Transverse colon (tissue), 4 donors: ENCODE data around the gene CACFD1. TPM values are rescaled to one million over a fixed set of nuclear protein-coding genes. Genes with fewer than 3 reads are reported as not detected.

Source experiments
- DNase-seq: peaks from one replicate; pipeline ENCODE4 v3.0.0-alpha.2; 2019
- H3K27ac ChIP-seq, 4 donors: fragments of 200-600 bp; sonication (generic); 2 replicates each; pipeline ENCODE4 v1.5.1; 2016 to 2018; ENCODE audit warnings: inconsistent platforms in 4 of 4
- H3K27me3 ChIP-seq: fragments of 200-600 bp; sonication (generic); 2 replicates; pipeline ENCODE4 v1.5.1; 2017; ENCODE audit warnings: inconsistent platforms
- H3K36me3 ChIP-seq, 4 donors: fragments of 200-600 bp; sonication (generic); 2 replicates each; pipeline ENCODE4 v1.5.1; 2017 to 2019; ENCODE audit warnings: inconsistent platforms in 4 of 4
- H3K4me1 ChIP-seq, 4 donors: fragments of 200-600 bp; sonication (generic); 2 replicates each; pipeline ENCODE4 v1.5.1; 2017 to 2020; ENCODE audit warnings: inconsistent platforms in 4 of 4
- H3K4me3 ChIP-seq, 4 donors: fragments of 200-600 bp; sonication (generic); 1 replicate in 1 of 4; 2 replicates in 3 of 4; pipeline versions ENCODE4 v1.5.1 to v1.6.1; 2017 to 2019; ENCODE audit warnings: inconsistent platforms in 4 of 4
- H3K9me3 ChIP-seq, 2 donors: fragments of 200-600 bp; sonication (generic); 2 replicates each; pipeline ENCODE4 v1.5.1; 2017 to 2019; ENCODE audit warnings: inconsistent platforms in 2 of 2
- EP300 ChIP-seq: sonication (generic); formaldehyde crosslinking; IDR thresholded peaks from one replicate; pipeline ENCODE4 v1.6.1; 2017; ENCODE audit warnings: antibody characterized with exemption, low read depth
- POLR2A ChIP-seq: fragments of 450-650 bp; IDR thresholded peaks from one replicate; pipeline ENCODE4 v1.6.1; 2016; ENCODE audit warnings: antibody characterized with exemption, mild to moderate bottlenecking, moderate library complexity
- POLR2AphosphoS5 ChIP-seq, 3 donors: sonication (generic); formaldehyde crosslinking; IDR thresholded peaks; one replicate each; pipeline ENCODE4 v1.6.1; 2016; ENCODE audit warnings: antibody characterized with exemption in 3 of 3
- WGBS, 2 donors: methylation state at CpG; one replicate each; pipeline ENCODE4 v1.1.5; 2018; ENCODE audit warnings: low coverage in 1 of 2; 5-methylcytosine and 5-hydroxymethylcytosine counted together
- in situ Hi-C, 4 donors: fragments of 200-750 bp; cut with MboI; loops; one replicate each; pipeline versions ENCODE4 v1.15.0 to v1.15.1; 2017; ENCODE audit warnings: low sequenced_read_pairs in 3 of 4, low pct_ligation_motif_present in 1 of 4, low pct_unique_long_range_greater_than_20kb in 1 of 4
- intact Hi-C: fragments of 100-400 bp; cut with DNase I; formaldehyde crosslinking; loops from one replicate; pipeline ENCODE4 v1.15.1; 2023; ENCODE audit warnings: low total_unique reads
- total RNA-seq, 4 donors: library from RNA; depleted of rRNA; stranded (reverse); fragments of >200 nt; gene quantifications; one replicate each; pipeline ENCODE4 v1.1.0, GENCODE V29; 2016
- TF ChIP-seq, protein P1 (sequence below), 5 experiments: fragments of 200-600 bp in 3 of 5; fragments of 450-650 bp in 2 of 5; sonication (generic) in 3 of 5; IDR thresholded peaks; 1 replicate in 2 of 5; 2 replicates in 3 of 5; pipeline ENCODE4 v1.5.1; 2016 to 2017; ENCODE audit warnings: antibody characterized with exemption in 5 of 5, inconsistent platforms in 3 of 5, mild to moderate bottlenecking in 2 of 5, moderate library complexity in 1 of 5

Gene CACFD1
- total RNA-seq, 4 donors from 2014 or later: 44.6 to 153 (median 80.0) TPM

DNA sequence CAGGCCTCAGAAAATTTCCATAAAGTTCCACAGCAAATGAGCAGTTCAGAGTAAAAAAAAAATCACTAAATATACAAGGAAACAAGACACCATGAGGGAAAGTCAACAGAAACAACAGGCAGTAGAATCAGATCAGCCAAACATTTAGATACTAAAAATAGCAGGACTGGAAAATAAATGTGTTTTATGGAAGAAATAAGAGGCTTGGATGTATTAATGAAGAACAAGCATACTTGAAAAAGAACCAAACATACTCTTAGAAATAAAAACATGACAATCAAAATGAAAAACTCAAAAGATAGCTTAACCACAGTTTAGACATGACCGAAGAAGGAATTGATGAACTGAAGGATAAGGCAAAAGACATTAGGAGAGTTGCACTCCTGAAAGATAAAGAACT, 42.3 kb downstream of the CACFD1 start:
- no peak for TF ChIP-seq POLR2A
- TF ChIP-seq EP300: no peak
- TF ChIP-seq, protein P1, sequence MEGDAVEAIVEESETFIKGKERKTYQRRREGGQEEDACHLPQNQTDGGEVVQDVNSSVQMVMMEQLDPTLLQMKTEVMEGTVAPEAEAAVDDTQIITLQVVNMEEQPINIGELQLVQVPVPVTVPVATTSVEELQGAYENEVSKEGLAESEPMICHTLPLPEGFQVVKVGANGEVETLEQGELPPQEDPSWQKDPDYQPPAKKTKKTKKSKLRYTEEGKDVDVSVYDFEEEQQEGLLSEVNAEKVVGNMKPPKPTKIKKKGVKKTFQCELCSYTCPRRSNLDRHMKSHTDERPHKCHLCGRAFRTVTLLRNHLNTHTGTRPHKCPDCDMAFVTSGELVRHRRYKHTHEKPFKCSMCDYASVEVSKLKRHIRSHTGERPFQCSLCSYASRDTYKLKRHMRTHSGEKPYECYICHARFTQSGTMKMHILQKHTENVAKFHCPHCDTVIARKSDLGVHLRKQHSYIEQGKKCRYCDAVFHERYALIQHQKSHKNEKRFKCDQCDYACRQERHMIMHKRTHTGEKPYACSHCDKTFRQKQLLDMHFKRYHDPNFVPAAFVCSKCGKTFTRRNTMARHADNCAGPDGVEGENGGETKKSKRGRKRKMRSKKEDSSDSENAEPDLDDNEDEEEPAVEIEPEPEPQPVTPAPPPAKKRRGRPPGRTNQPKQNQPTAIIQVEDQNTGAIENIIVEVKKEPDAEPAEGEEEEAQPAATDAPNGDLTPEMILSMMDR (IDR thresholded peaks at IDR 0.05): no peak
- no peak for TF ChIP-seq POLR2AphosphoS5 (IDR thresholded peaks at IDR 0.05)

DNA sequence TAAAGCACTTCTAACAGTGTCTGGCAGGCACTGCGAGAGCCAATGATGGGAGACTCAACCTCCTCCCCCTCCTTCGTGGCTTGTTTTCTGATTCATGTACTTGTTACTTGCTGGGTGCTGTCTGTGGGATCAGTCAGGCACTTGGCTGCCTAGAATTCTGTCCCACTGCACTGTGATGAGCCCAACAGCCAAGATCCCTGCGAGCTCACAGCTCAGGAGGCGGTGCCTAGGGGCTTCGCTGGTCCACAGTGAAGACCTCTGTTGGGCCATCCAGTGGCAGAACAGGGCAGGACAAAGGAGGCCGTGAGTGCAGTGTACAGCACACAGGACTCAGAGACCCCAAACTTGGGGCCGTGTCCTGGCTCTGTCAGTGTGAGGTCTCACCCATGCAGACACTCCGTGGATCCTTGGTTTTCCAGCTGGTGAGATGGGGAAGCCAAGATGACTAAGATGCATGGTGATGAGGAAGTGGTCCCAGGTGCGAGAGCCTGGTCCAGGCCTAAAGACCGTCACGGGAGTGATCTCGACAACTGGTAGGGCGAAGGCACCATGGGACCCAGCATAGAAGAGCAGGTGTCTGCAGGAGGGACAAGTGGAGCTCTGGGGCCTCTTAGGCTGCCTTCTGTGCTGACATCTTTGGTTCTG, 45.5 kb downstream of the CACFD1 start:
- intact Hi-C loops: no loop called here
- TF ChIP-seq, protein P1 (IDR thresholded peaks at IDR 0.05): no peak
- TF ChIP-seq POLR2A (no peak), POLR2AphosphoS5 (IDR thresholded peaks at IDR 0.05) (no peak), EP300 (no peak)
- Histone ChIP-seq H3K9me3 (peaks cover 12 to 14% of the 10 kb centered on the region in 2 donors), H3K27me3 (peaks cover 7% of the 10 kb centered on the region), H3K4me1 (peaks cover 12 to 16% (median 13%) of the 10 kb centered on the region in 4 donors), H3K27ac (peak overlapping the region in 2 of 4 donors; percentile 29 to 34), H3K36me3 (no peaks in the 10 kb centered on the region), H3K4me3 (no peak overlapping the region)
- 86% methylated on average over 13 of the region's 13 CpGs; no CpG with 5 or more reads in 1 of the 2 donors for WGBS, 2 donors
- DNase-seq: no peak
- in situ Hi-C loops: no loop called here

More for the DNA sequence above, 42.3 kb downstream of the CACFD1 start:
- no peaks in the 10 kb centered on the region for H3K36me3 ChIP-seq
- peaks cover 12 to 14% of the 10 kb centered on the region in 2 donors for H3K9me3 ChIP-seq
- in situ Hi-C loops: no loop called here
- 92 to 93% methylated on average over 1 of the region's 1 CpG for WGBS, 2 donors
- DNase-seq: no peak
- H3K27ac ChIP-seq: no peak overlapping the region
- intact Hi-C loops: no loop called here
- peaks cover 1% of the 10 kb centered on the region for H3K27me3 ChIP-seq
- no peak overlapping the region for H3K4me3 ChIP-seq
- peaks cover 0 to 12% (median 0%) of the 10 kb centered on the region in 4 donors for H3K4me1 ChIP-seq

DNA sequence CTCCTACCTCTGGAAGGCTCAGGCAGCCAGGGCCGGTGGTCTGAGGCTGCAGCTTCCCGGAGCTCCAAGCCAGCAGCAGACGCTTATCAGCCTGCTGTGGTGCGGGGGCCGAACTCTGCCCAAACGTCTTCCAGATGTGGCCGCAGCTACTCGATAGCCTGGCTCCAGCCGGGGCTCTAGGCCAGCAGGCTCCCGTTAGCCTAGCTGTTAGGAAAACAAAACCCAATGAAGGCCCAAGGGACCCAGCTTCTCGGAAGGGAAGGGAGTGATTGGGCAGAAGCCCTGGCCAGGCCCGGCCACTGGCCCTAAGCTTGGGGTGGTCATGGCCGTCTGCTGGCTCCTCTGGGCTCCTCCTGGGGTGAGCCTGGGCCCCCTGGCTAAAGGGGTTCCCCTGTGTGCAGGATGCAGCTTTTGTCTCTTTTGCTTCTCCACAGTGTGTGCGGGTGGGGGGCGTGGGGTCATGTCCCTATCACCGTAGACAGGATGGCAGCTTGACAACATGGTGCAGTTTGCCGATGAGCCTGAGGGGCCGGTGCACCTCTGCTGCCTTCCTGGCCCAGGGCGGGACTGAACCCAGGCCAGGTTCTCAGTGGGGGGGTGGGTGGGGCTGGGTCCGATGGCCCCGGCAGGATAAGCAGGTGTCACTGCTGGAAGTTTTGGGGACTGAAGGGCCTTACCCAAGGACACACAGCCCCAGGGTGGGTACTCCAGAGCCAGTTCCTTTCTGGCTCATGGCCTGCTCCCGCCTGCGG, 46.3 kb downstream of the CACFD1 start:
- DNase-seq: no peak
- no peak overlapping the region for H3K4me3 ChIP-seq
- WGBS, 2 donors: 79% methylated on average over 15 of the region's 23 CpGs; no CpG with 5 or more reads in 1 of the 2 donors
- peaks cover 7% of the 10 kb centered on the region for H3K27me3 ChIP-seq
- H3K27ac ChIP-seq: peak overlapping the region in 3 of 4 donors; percentile 29 to 51 (median 34)
- intact Hi-C loops: no loop called here
- H3K4me1 ChIP-seq: peaks cover 12 to 16% (median 13%) of the 10 kb centered on the region in 4 donors
- H3K9me3 ChIP-seq: peaks cover 12 to 14% of the 10 kb centered on the region in 2 donors
- H3K36me3 ChIP-seq: no peaks in the 10 kb centered on the region
- TF ChIP-seq EP300 (no peak), POLR2AphosphoS5 (IDR thresholded peaks at IDR 0.05) (no peak), POLR2A (no peak)
- TF ChIP-seq, protein P1 (IDR thresholded peaks at IDR 0.05): no peak
- in situ Hi-C loops: no loop called here

DNA sequence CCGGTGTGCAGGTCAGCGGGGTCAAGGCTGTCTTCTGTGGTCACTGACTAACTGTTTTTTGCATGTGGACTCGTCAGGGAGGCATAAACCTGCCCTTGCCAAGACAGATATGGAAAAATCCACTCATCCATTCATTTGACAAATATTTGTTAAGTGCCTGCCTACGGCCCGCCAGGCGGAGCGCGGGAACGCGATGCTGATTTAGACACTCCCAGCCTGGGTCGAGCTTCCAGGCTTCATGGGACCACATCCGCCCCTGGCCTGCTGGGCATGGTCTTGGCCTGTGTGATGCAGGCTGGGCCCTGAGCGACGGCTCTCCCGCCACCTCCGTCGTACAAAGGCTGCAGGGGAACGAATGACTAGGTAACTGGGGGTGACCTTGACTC, 46.9 kb downstream of the CACFD1 start:
- H3K9me3 ChIP-seq: peaks cover 9 to 11% of the 10 kb centered on the region in 2 donors
- intact Hi-C loops (no loop called here), in situ Hi-C loops (no loop called here)
- 51% methylated on average over 18 of the region's 18 CpGs; no CpG with 5 or more reads in 1 of the 2 donors for WGBS, 2 donors
- no peak overlapping the region for H3K4me3 ChIP-seq
- DNase-seq: no peak
- TF ChIP-seq POLR2AphosphoS5 (IDR thresholded peaks at IDR 0.05): peak in 1 of 3 donors; percentile 7
- TF ChIP-seq, protein P1 (IDR thresholded peaks at IDR 0.05): no peak
- H3K27ac ChIP-seq: peak overlapping the region in 1 of 4 donors; percentile 29
- peaks cover 7% of the 10 kb centered on the region for H3K27me3 ChIP-seq
- peaks cover 12 to 16% (median 13%) of the 10 kb centered on the region in 4 donors for H3K4me1 ChIP-seq
- no peaks in the 10 kb centered on the region for H3K36me3 ChIP-seq
